ENCODE results near the gene KSR2.

DNA sequence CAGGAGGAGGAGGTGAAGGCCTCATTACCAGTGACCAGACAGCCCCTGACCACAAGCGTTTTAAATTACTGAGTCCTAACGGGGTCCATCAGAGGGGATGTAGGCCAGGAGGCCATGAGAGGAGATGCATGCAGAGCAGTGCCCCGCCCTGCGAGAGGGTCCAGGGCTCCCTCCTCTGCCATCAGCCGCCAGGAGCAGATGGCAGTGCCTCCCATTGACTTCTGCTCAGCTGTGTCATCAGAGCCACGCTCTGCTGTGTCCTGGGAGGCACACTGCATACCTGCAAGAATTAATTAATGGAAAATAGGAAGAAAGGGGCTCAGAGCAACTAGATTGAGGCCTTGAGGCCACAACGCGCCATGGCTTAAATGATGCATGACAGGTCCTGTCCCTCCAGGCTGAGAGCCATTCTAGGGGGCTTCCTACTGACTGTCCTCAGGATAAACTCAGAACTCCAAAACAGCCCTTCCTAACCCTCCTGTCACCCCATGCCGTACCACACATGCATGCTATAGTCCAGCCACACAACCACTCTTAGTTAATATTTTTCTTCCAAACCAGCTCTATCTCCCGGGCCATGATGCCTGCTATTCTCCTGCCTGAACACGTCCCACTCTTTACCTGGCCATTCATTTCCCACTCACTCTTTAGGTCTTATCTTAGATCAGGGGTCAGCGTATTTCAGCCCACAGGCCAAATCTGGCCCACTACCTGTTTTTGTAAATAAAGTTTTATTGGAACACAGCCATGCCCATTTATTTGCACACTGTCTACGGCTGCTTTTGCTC lies 235.8 kb downstream of the KSR2 start:
- TF ChIP-seq POLR2A (IDR thresholded peaks at IDR 0.05; ENCODE audit: low read depth, low read length) (no peak), POU2F2 (IDR thresholded peaks at IDR 0.05; ENCODE audit: low read depth, low read length) (no peak), TAF1 (IDR thresholded peaks at IDR 0.05; ENCODE audit: low read depth, low read length) (no peak), POLR2AphosphoS5 (IDR thresholded peaks at IDR 0.05; ENCODE audit: low read depth, low read length) (no peak)

All from GM12891 (cell line).